ENCODE measurements around the gene ASH1L. TPM values are rescaled to one million over a fixed set of nuclear protein-coding genes. Genes with fewer than 3 reads are reported as not detected.

Gene ASH1L
- polyA plus RNA-seq, 1 donor from 2014 or later, result 29.1 TPM

- Mint-ChIP-seq H3K4me1 (peaks cover 0 to 16% (median 9%) of the 10 kb centered on the region in 3 donors), H3K36me3 (no peaks in the 10 kb centered on the region), H3K4me3 (peak overlapping the region in 1 of 4 donors; percentile 58), H3K9me3 (no peaks in the 10 kb centered on the region), H3K27ac (peak overlapping the region; percentile 39 to 96 (median 78)), H3K27me3 (no peaks in the 10 kb centered on the region)
Measured at GRCh38 chr1:155326631-155327037, 236.0 kb downstream of the ASH1L start.

DNA sequence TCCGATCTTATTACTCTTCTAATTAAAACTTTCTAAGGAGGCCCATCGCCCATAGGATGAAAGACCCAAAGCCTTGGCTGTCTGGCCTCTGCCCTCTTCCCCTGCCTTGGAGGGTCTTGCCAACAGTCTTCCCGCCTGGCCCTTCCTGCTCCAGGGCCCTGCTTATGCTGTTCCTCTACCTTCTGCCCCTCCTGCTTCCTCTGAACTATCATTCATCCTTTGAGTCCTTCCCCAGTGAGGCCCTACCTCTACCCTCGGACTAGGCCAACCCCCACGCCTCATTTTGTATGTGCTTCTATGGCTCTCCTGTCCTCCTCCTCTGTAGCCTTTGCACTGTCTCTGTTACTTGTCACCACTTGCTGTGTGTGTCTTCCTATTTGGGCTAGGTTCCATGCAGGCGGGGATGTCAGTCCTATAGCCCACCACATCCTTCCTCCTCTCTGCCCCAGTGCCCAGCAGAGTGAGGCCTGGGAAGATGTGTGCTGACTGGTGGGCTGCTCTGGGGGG is 236.5 kb downstream of the ASH1L start:
- H3K27ac Mint-ChIP-seq, result peak overlapping the region in 2 of 3 donors; percentile 39 to 96
- peaks cover 0 to 16% (median 9%) of the 10 kb centered on the region in 3 donors for H3K4me1 Mint-ChIP-seq
- no peaks in the 10 kb centered on the region for H3K36me3 Mint-ChIP-seq
- H3K27me3 Mint-ChIP-seq, result no peaks in the 10 kb centered on the region
- no peaks in the 10 kb centered on the region for H3K9me3 Mint-ChIP-seq
- H3K4me3 Mint-ChIP-seq, result peak overlapping the region; percentile 51 to 81 (median 67)

GRCh38 chr1:155325603-155325893 is 237.1 kb downstream of the ASH1L start:
- H3K4me3 Mint-ChIP-seq, result peak overlapping the region; percentile 39 to 88 (median 54)
- peak overlapping the region; percentile 39 to 96 (median 73) for H3K27ac Mint-ChIP-seq
- H3K27me3 Mint-ChIP-seq, result no peaks in the 10 kb centered on the region
- H3K4me1 Mint-ChIP-seq, result peaks cover 0 to 20% (median 8%) of the 10 kb centered on the region in 3 donors
- H3K36me3 Mint-ChIP-seq, result no peaks in the 10 kb centered on the region
- no peaks in the 10 kb centered on the region for H3K9me3 Mint-ChIP-seq

- H3K4me3 Mint-ChIP-seq, result peak overlapping the region; percentile 58 to 95 (median 90)
- no peaks in the 10 kb centered on the region for H3K27me3 Mint-ChIP-seq
- H3K27ac Mint-ChIP-seq, result peak overlapping the region; percentile 39 to 96 (median 90)
- H3K4me1 Mint-ChIP-seq, result peaks cover 0 to 24% (median 12%) of the 10 kb centered on the region in 3 donors
- no peaks in the 10 kb centered on the region for H3K36me3 Mint-ChIP-seq
- H3K9me3 Mint-ChIP-seq, result no peaks in the 10 kb centered on the region
Measured at GRCh38 chr1:155324717-155325602, 237.6 kb downstream of the ASH1L start.

DNA sequence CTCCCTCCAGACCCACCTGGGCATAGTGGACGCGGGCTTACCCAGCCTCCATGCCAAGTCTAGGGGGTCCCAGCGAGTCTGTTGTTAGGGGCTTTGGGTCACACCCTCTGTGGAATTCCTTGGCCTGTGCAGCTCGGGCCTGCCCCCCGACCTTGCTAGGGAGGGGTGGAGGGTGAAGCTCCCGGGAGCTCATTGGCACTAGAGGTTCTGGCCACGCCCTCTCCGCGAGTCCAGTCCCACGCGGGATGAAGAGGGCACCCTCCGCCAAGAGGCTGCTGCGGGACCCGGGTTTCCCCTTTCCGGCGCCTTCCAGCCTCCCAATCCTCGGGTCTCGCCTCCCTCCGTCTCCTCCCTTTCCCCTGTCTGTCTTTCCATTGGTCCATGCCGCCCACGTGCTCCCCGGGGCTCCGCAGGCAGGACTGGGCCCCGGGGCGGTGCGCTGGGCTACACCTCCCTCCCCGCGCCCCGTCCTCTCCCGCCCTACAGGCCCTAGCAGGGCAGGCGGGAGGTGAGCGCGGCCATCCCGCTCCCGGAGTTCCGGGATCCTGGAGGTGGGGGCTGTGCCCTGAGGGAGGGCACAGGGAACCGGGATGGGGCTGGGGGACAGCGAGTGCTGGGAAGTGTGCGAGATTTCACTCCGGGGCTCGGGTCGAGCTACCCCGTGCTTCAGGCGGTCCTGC is 238.4 kb downstream of the ASH1L start:
- peak overlapping the region; percentile 58 to 95 (median 90) for H3K4me3 Mint-ChIP-seq
- peak overlapping the region; percentile 39 to 90 (median 59) for H3K27ac Mint-ChIP-seq
- H3K4me1 Mint-ChIP-seq, result peaks cover 0 to 25% (median 13%) of the 10 kb centered on the region in 3 donors
- H3K9me3 Mint-ChIP-seq, result no peaks in the 10 kb centered on the region
- H3K27me3 Mint-ChIP-seq, result no peaks in the 10 kb centered on the region
- no peaks in the 10 kb centered on the region for H3K36me3 Mint-ChIP-seq

DNA sequence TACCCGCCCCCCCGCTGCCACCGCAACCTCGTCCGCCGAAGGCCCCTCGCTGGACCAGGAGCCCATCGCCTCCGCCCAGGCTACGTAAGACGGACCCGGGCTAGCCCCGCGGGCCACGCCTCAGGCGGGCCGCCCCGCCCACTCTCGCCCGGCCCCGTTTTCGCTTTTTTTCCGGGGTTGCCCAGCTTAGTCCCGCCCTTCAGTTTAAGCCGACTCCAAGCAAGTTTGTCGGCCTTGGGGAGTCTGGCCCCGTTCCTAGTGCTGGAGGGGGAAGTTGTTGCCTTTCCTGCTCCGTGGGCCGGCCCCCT is 238.9 kb downstream of the ASH1L start:
- Mint-ChIP-seq H3K4me1 (peaks cover 0 to 28% (median 15%) of the 10 kb centered on the region in 3 donors), H3K4me3 (peak overlapping the region; percentile 58 to 95 (median 90)), H3K27ac (peak overlapping the region in 2 of 3 donors; percentile 39 to 90), H3K36me3 (peaks cover 4% of the 10 kb centered on the region), H3K27me3 (no peaks in the 10 kb centered on the region), H3K9me3 (no peaks in the 10 kb centered on the region)

DNA sequence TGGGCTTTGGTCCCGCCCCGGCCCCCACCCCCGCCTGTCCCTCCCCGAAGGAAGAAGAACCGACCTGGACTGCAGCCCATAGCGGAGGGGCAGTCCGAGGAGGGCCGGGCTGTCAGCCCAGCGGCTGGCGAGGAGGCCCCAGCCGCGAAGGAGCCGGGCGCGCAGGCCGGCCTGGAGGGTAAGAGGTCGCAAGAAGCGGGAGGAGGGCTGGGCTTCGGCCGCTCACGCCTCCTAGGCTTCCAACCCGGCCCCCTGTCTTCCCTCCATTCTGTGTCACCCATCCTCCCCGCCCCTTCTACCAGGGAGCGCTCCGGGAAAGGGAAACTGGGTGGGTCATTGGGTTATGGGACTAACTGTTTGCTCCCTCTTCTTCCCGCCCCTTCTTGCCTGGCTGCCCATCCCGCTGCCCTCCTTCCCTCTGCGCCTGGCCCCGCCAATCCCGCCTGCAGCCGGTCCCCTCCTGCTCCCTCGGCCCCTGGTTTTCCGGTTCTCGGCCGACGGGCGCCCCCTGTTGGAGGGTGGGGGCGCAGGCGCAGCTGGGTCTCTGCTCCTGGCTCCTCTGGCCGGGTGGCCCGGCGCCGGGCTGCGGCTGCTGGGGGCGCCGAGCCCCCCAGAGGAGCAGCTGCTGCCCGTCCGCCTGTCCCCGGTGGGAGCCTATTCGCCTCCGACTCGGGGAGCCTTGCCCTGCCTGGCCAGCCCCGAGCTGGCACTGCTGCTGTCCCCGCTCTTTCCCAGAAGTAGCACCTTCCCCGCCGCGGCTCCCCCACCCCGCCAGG is 239.5 kb downstream of the ASH1L start:
- H3K4me3 Mint-ChIP-seq, result peak overlapping the region; percentile 58 to 95 (median 90)
- H3K27ac Mint-ChIP-seq, result peak overlapping the region in 1 of 3 donors; percentile 39
- peaks cover 0 to 28% (median 15%) of the 10 kb centered on the region in 3 donors for H3K4me1 Mint-ChIP-seq
- peaks cover 4% of the 10 kb centered on the region for H3K36me3 Mint-ChIP-seq
- H3K27me3 Mint-ChIP-seq, result no peaks in the 10 kb centered on the region
- no peaks in the 10 kb centered on the region for H3K9me3 Mint-ChIP-seq

DNA sequence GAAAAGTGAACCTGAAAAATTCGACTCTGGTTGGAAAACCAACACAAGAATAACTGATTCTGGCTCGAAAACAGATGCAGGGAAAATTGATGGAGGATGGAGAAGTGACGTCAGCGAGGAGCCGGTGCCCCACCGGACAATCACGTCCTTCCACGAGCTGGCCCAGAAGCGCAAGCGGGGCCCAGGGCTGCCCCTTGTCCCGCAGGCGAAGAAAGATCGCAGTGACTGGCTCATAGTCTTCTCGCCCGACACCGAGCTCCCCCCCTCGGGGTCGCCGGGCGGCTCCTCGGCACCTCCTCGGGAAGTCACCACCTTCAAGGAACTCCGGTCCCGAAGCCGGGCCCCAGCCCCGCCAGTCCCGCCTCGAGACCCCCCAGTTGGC is 240.0 kb downstream of the ASH1L start:
- Mint-ChIP-seq H3K36me3 (peaks cover 4% of the 10 kb centered on the region), H3K27me3 (no peaks in the 10 kb centered on the region), H3K27ac (no peak overlapping the region), H3K4me1 (peaks cover 0 to 28% (median 15%) of the 10 kb centered on the region in 3 donors), H3K4me3 (peak overlapping the region; percentile 58 to 87 (median 78)), H3K9me3 (no peaks in the 10 kb centered on the region)

GRCh38 chr1:155321639-155322503 is 240.7 kb downstream of the ASH1L start:
- Mint-ChIP-seq H3K27ac (no peak overlapping the region), H3K9me3 (no peaks in the 10 kb centered on the region), H3K4me3 (peak overlapping the region; percentile 58 to 87 (median 80)), H3K36me3 (peaks cover 4% of the 10 kb centered on the region), H3K27me3 (no peaks in the 10 kb centered on the region), H3K4me1 (peaks cover 4 to 28% (median 15%) of the 10 kb centered on the region in 3 donors)

GRCh38 chr1:155320661-155321617 is 241.7 kb downstream of the ASH1L start, which contains the start of gene RUSC1:
RUSC1 (plus strand) TSS chr1:155320894; CDS start chr1:155321774, 880 bp downstream.
- Mint-ChIP-seq H3K27me3 (no peaks in the 10 kb centered on the region), H3K27ac (peak within 1 kb of the TSS in 2 of 3 donors; percentile 7 to 85), H3K4me1 (peaks cover 5 to 26% (median 12%) of the 10 kb centered on the region in 3 donors), H3K9me3 (no peaks in the 10 kb centered on the region), H3K4me3 (peak within 1 kb of the TSS; percentile 58 to 87 (median 80)), H3K36me3 (peaks cover 4% of the 10 kb centered on the region)

DNA sequence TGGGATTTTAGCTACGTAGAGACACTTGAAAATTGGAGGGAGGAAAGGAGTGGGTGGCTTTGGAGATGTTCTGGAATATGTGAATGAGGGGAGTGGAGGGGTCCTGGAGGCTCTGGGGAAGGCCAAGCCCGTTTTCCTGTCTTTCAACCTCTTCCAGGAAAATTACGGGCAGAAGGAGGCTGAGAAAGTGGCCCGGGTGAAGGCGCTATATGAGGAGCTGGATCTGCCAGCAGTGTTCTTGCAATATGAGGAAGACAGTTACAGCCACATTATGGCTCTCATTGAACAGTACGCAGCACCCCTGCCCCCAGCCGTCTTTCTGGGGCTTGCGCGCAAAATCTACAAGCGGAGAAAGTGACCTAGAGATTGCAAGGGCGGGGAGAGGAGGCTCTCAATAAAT is 242.4 kb downstream of the ASH1L start:
- Mint-ChIP-seq H3K36me3 (peaks cover 4% of the 10 kb centered on the region), H3K27me3 (no peaks in the 10 kb centered on the region), H3K9me3 (no peaks in the 10 kb centered on the region), H3K27ac (peak overlapping the region in 2 of 3 donors; percentile 7 to 85), H3K4me3 (peak overlapping the region; percentile 58 to 86 (median 78)), H3K4me1 (peaks cover 5 to 24% (median 12%) of the 10 kb centered on the region in 3 donors)

GRCh38 chr1:155319536-155319935 is 243.1 kb downstream of the ASH1L start:
- peak overlapping the region in 1 of 3 donors; percentile 8 for H3K27ac Mint-ChIP-seq
- no peaks in the 10 kb centered on the region for H3K9me3 Mint-ChIP-seq
- peaks cover 5 to 21% (median 12%) of the 10 kb centered on the region in 3 donors for H3K4me1 Mint-ChIP-seq
- peak overlapping the region in 3 of 4 donors; percentile 58 to 82 (median 59) for H3K4me3 Mint-ChIP-seq
- H3K27me3 Mint-ChIP-seq, result no peaks in the 10 kb centered on the region
- H3K36me3 Mint-ChIP-seq, result peaks cover 4% of the 10 kb centered on the region

- H3K36me3 Mint-ChIP-seq, result peaks cover 6% of the 10 kb centered on the region
- H3K27ac Mint-ChIP-seq, result peak overlapping the region in 1 of 3 donors; percentile 18
- H3K4me3 Mint-ChIP-seq, result peak overlapping the region in 1 of 4 donors; percentile 38
- H3K9me3 Mint-ChIP-seq, result no peaks in the 10 kb centered on the region
- H3K4me1 Mint-ChIP-seq, result peaks cover 5 to 25% (median 12%) of the 10 kb centered on the region in 3 donors
- H3K27me3 Mint-ChIP-seq, result no peaks in the 10 kb centered on the region
Measured at GRCh38 chr1:155318082-155318481, 244.5 kb downstream of the ASH1L start.
